Panc1 (cell line): ENCODE measurements around the gene RPS6KA1.

Experiments used
- POLR2AphosphoS5 ChIP-seq: IDR thresholded peaks from 2 replicates; pipeline ENCODE4 v1.6.1; 2012; ENCODE audit warnings: mild to moderate bottlenecking, low read depth, low read length, moderate library complexity
- TCF7L2 ChIP-seq: IDR thresholded peaks from 2 replicates; pipeline ENCODE4 v1.6.1; 2011; ENCODE audit warnings: mild to moderate bottlenecking, low read depth, low read length, inconsistent platforms
- TF ChIP-seq, protein P1 (sequence below): fragments of 450-650 bp; IDR thresholded peaks from 2 replicates; pipeline ENCODE4 v1.5.1; 2017; ENCODE audit warnings: mild to moderate bottlenecking

DNA sequence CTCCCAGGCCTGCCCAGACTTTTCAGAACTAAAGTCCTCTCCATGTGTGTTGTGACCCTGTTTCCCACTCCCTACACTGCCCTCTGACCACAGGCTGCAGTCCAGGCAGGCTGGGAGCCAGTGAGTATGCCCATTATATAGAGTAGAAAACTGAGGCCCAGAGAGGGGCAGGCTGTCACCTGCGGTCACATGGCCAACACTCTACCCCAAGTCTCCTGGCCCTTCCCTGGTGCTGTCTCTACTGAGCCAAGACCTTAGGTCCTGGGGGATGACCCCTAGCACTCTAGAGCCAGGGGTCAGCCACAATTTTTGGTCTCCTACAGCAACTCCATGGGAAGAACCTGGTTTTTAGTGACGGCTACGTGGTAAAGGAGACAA is 30.8 kb downstream of the RPS6KA1 start:
- TF ChIP-seq TCF7L2 = no peak
- TF ChIP-seq POLR2AphosphoS5 = no peak
- TF ChIP-seq, protein P1, sequence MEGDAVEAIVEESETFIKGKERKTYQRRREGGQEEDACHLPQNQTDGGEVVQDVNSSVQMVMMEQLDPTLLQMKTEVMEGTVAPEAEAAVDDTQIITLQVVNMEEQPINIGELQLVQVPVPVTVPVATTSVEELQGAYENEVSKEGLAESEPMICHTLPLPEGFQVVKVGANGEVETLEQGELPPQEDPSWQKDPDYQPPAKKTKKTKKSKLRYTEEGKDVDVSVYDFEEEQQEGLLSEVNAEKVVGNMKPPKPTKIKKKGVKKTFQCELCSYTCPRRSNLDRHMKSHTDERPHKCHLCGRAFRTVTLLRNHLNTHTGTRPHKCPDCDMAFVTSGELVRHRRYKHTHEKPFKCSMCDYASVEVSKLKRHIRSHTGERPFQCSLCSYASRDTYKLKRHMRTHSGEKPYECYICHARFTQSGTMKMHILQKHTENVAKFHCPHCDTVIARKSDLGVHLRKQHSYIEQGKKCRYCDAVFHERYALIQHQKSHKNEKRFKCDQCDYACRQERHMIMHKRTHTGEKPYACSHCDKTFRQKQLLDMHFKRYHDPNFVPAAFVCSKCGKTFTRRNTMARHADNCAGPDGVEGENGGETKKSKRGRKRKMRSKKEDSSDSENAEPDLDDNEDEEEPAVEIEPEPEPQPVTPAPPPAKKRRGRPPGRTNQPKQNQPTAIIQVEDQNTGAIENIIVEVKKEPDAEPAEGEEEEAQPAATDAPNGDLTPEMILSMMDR = no peak
